Measurements from ENCODE around the gene OPN1SW. TPM values are rescaled to one million over a fixed set of nuclear protein-coding genes. Genes with fewer than 3 reads are reported as not detected.

The OPN1SW gene
- total RNA-seq, 2 experiments from 2014 or later: not detected

DNA sequence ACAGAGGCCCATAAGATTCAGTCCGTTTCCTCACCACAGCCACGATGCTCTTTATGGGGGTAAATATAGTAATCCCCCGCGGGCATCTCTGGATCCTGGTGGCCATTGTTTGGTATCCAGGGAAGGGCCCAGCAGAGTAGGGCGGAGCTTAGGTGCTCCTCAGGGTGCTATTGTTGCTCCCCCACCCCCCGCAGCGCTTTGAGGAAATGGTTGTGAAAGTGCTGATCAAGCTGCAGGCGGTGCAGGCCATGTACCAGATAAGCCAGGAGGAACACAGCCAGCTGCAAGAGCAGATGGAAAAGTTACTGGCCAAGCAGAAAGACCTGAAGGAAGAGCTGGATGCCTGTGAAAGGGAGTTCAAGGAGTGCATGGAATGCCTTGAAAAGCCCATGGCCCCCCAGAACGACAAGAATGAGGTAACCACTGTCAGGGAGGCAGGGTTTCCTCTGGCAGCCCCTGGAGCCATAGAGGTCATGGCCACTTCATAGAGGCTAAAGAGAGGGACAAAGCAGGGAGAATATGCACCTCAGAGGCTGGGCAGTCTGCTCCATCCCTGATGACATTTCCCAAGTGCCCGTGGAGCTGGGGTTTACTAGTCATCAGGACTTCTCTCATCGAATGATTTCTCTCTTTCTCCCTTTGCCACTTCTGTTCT, 37.0 kb upstream of the OPN1SW start:
- intact Hi-C loops (cut with micrococcal nuclease): no loop called here
- Mint-ChIP-seq H3K4me1 (ENCODE audit: low read depth) (no peaks in the 10 kb centered on the region), H3K27ac (no peak overlapping the region), H3K36me3 (ENCODE audit: low read depth) (no peaks in the 10 kb centered on the region), H3K9me3 (no peaks in the 10 kb centered on the region), H3K27me3 (no peaks in the 10 kb centered on the region), H3K4me3 (no peak overlapping the region)
- CTCF ChIA-PET: interaction anchor here (2.1 kb wide), 1 partner anchor 71 kb away, joined by 7 read pairs; no protein-coding TSS in a partner anchor
- no peak for DNase-seq
- TF ChIP-seq, protein P1, sequence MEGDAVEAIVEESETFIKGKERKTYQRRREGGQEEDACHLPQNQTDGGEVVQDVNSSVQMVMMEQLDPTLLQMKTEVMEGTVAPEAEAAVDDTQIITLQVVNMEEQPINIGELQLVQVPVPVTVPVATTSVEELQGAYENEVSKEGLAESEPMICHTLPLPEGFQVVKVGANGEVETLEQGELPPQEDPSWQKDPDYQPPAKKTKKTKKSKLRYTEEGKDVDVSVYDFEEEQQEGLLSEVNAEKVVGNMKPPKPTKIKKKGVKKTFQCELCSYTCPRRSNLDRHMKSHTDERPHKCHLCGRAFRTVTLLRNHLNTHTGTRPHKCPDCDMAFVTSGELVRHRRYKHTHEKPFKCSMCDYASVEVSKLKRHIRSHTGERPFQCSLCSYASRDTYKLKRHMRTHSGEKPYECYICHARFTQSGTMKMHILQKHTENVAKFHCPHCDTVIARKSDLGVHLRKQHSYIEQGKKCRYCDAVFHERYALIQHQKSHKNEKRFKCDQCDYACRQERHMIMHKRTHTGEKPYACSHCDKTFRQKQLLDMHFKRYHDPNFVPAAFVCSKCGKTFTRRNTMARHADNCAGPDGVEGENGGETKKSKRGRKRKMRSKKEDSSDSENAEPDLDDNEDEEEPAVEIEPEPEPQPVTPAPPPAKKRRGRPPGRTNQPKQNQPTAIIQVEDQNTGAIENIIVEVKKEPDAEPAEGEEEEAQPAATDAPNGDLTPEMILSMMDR (IDR thresholded peaks at IDR 0.05): no peak
- ATAC-seq: no peak
- POLR2A ChIA-PET: no interaction called here

DNA sequence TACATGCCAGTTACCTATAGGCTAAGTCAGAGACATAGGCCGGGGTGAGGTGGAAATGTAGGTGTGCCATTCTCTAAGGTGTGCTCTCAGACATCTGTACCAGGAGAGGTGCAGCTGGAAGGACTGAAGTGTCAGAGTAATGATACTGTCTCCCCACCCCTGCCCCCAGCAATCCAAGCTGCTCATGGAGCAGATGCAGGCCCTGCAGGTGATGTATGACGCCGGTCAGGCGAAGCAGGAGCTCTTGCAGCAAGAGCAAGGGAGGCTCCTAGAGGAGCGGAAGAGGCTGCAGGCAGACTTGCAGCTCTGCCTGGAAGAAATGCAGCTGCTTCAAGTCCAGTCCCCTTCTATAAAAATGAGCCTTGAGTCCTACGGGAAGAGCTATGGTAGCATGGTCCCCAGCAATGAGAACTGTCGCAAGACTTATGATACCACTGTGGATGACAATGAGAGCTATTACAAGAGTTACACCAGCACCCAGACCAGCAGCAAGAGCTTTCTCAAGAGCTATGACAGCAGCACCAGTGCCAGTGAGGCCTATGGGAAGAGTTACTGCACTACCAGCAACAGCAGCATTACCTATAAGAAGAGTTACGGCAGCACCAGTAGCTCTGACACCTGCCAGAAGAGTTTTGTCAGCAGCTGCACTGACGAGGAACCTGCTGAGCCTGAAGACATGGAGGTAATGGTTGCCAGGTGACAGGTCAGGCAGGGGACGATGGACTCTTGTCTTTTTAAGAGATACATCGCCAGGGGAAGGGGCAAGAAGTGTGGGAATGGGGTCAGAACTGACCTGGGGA, 36.2 kb upstream of the OPN1SW start:
- H3K27me3 Mint-ChIP-seq: no peaks in the 10 kb centered on the region
- H3K27ac Mint-ChIP-seq: no peak overlapping the region
- POLR2A ChIA-PET: no interaction called here
- H3K4me1 Mint-ChIP-seq (ENCODE audit: low read depth): no peaks in the 10 kb centered on the region
- no peak for ATAC-seq
- no peak overlapping the region for H3K4me3 Mint-ChIP-seq
- CTCF ChIA-PET: interaction anchor here (2.1 kb wide), 1 partner anchor 72 kb away, joined by 7 read pairs; no protein-coding TSS in a partner anchor
- TF ChIP-seq, protein P1 (IDR thresholded peaks at IDR 0.05): no peak
- no peak for DNase-seq
- no peaks in the 10 kb centered on the region for H3K9me3 Mint-ChIP-seq
- intact Hi-C loops (cut with micrococcal nuclease): no loop called here
- no peaks in the 10 kb centered on the region for H3K36me3 Mint-ChIP-seq (ENCODE audit: low read depth)

DNA sequence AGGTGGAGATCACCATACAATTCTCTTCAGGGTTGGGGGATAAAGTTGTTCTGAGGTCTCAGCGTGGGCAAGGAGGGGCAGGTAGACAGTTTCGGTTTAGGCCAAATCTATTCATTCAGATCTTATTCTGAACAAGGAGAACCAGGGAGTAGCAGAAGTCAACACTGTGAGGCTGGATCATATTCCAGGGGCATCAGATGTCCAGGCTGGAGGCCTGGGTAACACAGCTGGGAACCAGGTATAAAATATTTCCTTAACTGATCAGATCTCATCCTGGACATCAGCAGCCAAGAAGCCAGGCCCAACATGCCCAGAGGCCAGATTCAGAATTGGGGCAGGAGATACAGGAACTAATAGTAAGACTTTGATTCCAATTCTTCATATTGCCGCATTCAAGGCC, 35.4 kb upstream of the OPN1SW start:
- no peak for DNase-seq
- Mint-ChIP-seq H3K27ac (no peak overlapping the region), H3K36me3 (ENCODE audit: low read depth) (no peaks in the 10 kb centered on the region), H3K4me1 (ENCODE audit: low read depth) (no peaks in the 10 kb centered on the region), H3K9me3 (no peaks in the 10 kb centered on the region), H3K4me3 (no peak overlapping the region), H3K27me3 (no peaks in the 10 kb centered on the region)
- TF ChIP-seq, protein P1 (IDR thresholded peaks at IDR 0.05): no peak
- POLR2A ChIA-PET: no interaction called here
- CTCF ChIA-PET: no interaction called here
- intact Hi-C loops (cut with micrococcal nuclease): no loop called here
- no peak for ATAC-seq

DNA sequence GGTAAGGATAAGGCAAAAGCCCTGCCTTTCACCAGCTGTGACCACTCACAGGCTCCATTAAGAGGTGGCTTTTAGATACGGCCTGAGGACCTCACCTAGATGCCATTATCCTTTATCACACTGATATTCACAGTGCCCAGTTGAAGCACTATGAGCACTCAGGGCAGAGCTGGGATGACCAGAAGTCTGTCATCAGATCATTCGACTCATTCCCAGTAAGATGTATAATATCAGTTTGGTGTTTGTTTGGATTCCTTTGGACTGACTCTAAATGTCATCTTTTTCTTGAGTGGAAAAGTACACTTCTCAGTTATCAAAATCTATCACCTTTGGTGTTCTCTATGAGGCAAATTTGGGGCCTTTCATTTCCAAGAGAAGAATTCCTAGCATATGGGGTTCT, 34.9 kb upstream of the OPN1SW start:
- ChIA-PET POLR2A (no interaction called here), CTCF (no interaction called here)
- H3K36me3 Mint-ChIP-seq (ENCODE audit: low read depth): no peaks in the 10 kb centered on the region
- no peaks in the 10 kb centered on the region for H3K4me1 Mint-ChIP-seq (ENCODE audit: low read depth)
- no peak for ATAC-seq
- TF ChIP-seq, protein P1 (IDR thresholded peaks at IDR 0.05): no peak
- no peak for DNase-seq
- H3K4me3 Mint-ChIP-seq: no peak overlapping the region
- no peaks in the 10 kb centered on the region for H3K9me3 Mint-ChIP-seq
- intact Hi-C loops (cut with micrococcal nuclease): no loop called here
- no peak overlapping the region for H3K27ac Mint-ChIP-seq
- H3K27me3 Mint-ChIP-seq: no peaks in the 10 kb centered on the region

DNA sequence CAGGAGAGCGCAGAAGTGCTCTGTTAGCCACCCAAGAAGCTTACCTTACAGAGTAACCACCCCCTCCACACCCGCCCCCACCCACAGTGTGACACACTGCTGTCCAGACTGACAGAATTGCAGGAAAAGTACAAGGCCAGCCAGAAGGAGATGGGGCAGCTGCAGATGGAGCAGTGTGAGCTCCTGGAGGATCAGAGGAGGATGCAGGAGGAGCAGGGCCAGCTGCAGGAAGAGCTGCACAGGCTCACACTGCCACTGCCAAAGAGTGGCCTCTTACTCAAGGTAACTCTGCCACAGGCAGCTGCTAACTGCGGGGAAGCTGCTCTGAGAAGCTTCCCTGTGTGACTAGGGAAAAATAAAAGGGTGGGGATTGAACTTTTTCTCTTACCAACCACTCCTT, 33.8 kb upstream of the OPN1SW start:
- Mint-ChIP-seq H3K9me3 (no peaks in the 10 kb centered on the region), H3K4me3 (no peak overlapping the region), H3K27ac (no peak overlapping the region), H3K27me3 (no peaks in the 10 kb centered on the region), H3K4me1 (ENCODE audit: low read depth) (no peaks in the 10 kb centered on the region), H3K36me3 (ENCODE audit: low read depth) (no peaks in the 10 kb centered on the region)
- ChIA-PET CTCF (interaction anchor here (1.4 kb wide), 1 partner anchor 32 kb away, joined by 3 read pairs; no protein-coding TSS in a partner anchor), POLR2A (no interaction called here)
- TF ChIP-seq, protein P1 (IDR thresholded peaks at IDR 0.05): no peak
- no peak for DNase-seq
- no peak for ATAC-seq
- intact Hi-C loops (cut with micrococcal nuclease): no loop called here

Measured in activated CD8-positive, alpha-beta T cell treated with anti-CD3 and anti-CD28 coated beads for 36 hours (primary cell).